ENCODE data around the gene LRRC34.

- TF ChIP-seq CTCF (IDR thresholded peaks at IDR 0.05): no peak
- TF ChIP-seq POLR2A (IDR thresholded peaks at IDR 0.05): no peak
These were observed 57.2 kb downstream of the LRRC34 start for GRCh38 chr3:169755488-169755887.

Measured in body of pancreas (tissue), 4 donors.